Measurements from ENCODE around the gene MICALL1. TPM values are rescaled to one million over a fixed set of nuclear protein-coding genes. Genes with fewer than 3 reads are reported as not detected.

The MICALL1 gene
- total RNA-seq, 1 donor from 2014 or later: 13.5 TPM

- intact Hi-C loops (cut with DNase I): no loop called here
- DNase-seq: no peak
These were observed 18.4 kb downstream of the MICALL1 start for GRCh38 chr22:37924386-37925065.

GRCh38 chr22:37925330-37925729 lies 19.2 kb downstream of the MICALL1 start:
- intact Hi-C loops (cut with DNase I): no loop called here
- DNase-seq: no peak
- no peak for ATAC-seq (ENCODE audit: poor library complexity)

More at GRCh38 chr22:37924386-37925065, 18.4 kb downstream of the MICALL1 start:
- no peak for ATAC-seq (ENCODE audit: poor library complexity)

GRCh38 chr22:37925767-37926166 lies 19.7 kb downstream of the MICALL1 start:
- intact Hi-C loops (cut with DNase I): no loop called here
- no peak for ATAC-seq (ENCODE audit: poor library complexity)
- no peak for DNase-seq

GRCh38 chr22:37926358-37926757 lies 20.3 kb downstream of the MICALL1 start:
- no peak for ATAC-seq (ENCODE audit: poor library complexity)
- DNase-seq: no peak
- intact Hi-C loops (cut with DNase I): no loop called here

- ATAC-seq (ENCODE audit: poor library complexity) (no peak), DNase-seq (no peak)
- intact Hi-C loops (cut with DNase I): no loop called here
These were observed 20.9 kb downstream of the MICALL1 start for GRCh38 chr22:37926771-37927636.

- ATAC-seq (ENCODE audit: poor library complexity): no peak
- intact Hi-C loops (cut with DNase I): no loop called here
- no peak for DNase-seq
These were observed 21.5 kb downstream of the MICALL1 start for GRCh38 chr22:37927637-37927936.

- intact Hi-C loops (cut with DNase I): no loop called here
- ATAC-seq (ENCODE audit: poor library complexity) (no peak), DNase-seq (no peak)
These were observed 23.3 kb downstream of the MICALL1 start for GRCh38 chr22:37929390-37929789.

- no peak for ATAC-seq (ENCODE audit: poor library complexity)
- intact Hi-C loops (cut with DNase I): loop anchor here (10.0 kb wide), 1 partner anchor 46 kb away; no protein-coding TSS in a partner anchor
- DNase-seq: no peak
These were observed 24.3 kb downstream of the MICALL1 start for GRCh38 chr22:37930270-37930951.

GRCh38 chr22:37930952-37931440 lies 24.9 kb downstream of the MICALL1 start:
- DNase-seq: no peak
- intact Hi-C loops (cut with DNase I): loop anchor here (10.0 kb wide), 1 partner anchor 46 kb away; no protein-coding TSS in a partner anchor
- no peak for ATAC-seq (ENCODE audit: poor library complexity)

- DNase-seq (no peak), ATAC-seq (ENCODE audit: poor library complexity) (no peak)
- intact Hi-C loops (cut with DNase I): loop anchor here (10.0 kb wide), 1 partner anchor 47 kb away; no protein-coding TSS in a partner anchor
These were observed 25.8 kb downstream of the MICALL1 start for GRCh38 chr22:37931893-37932389.

GRCh38 chr22:37932401-37932800 lies 26.3 kb downstream of the MICALL1 start:
- intact Hi-C loops (cut with DNase I): loop anchor here (10.0 kb wide), 1 partner anchor 48 kb away; no protein-coding TSS in a partner anchor
- ATAC-seq (ENCODE audit: poor library complexity) (no peak), DNase-seq (no peak)

GRCh38 chr22:37932821-37933578 lies 26.9 kb downstream of the MICALL1 start:
- ATAC-seq (ENCODE audit: poor library complexity) (peak; percentile 4), DNase-seq (no peak)

GRCh38 chr22:37933711-37934376 lies 27.7 kb downstream of the MICALL1 start:
- intact Hi-C loops (cut with DNase I): loop anchor here (10.0 kb wide), 1 partner anchor 49 kb away; no protein-coding TSS in a partner anchor
- peak; percentile 96 for ATAC-seq (ENCODE audit: poor library complexity)

More at GRCh38 chr22:37932821-37933578, 26.9 kb downstream of the MICALL1 start:
- intact Hi-C loops (cut with DNase I): loop anchor here (10.0 kb wide), 1 partner anchor 48 kb away; no protein-coding TSS in a partner anchor

GRCh38 chr22:37940698-37941376 lies 34.7 kb downstream of the MICALL1 start:
- DNase-seq (no peak), ATAC-seq (ENCODE audit: poor library complexity) (no peak)
- intact Hi-C loops (cut with DNase I): no loop called here

More at GRCh38 chr22:37933711-37934376, 27.7 kb downstream of the MICALL1 start:
- peak; percentile 93 for DNase-seq

GRCh38 chr22:37942133-37942532 lies 36.0 kb downstream of the MICALL1 start:
- no peak for DNase-seq
- intact Hi-C loops (cut with DNase I): no loop called here
- ATAC-seq (ENCODE audit: poor library complexity): no peak

GRCh38 chr22:37943136-37943824 lies 37.2 kb downstream of the MICALL1 start:
- intact Hi-C loops (cut with DNase I): no loop called here
- no peak for DNase-seq
- ATAC-seq (ENCODE audit: poor library complexity): no peak

Measured in Right ventricle myocardium superior (tissue), 1 donor.